Osteocyte (in vitro differentiated cells): ENCODE data around the gene GRIP2. TPM values are rescaled to one million over a fixed set of nuclear protein-coding genes. Genes with fewer than 3 reads are reported as not detected.

Source experiments
- DNase-seq: peaks from one replicate; pipeline ENCODE4 v3.0.0; 2021; ENCODE audit warnings: mixed read lengths; ENCODE audit not compliant: unreplicated experiment; ENCODE audit errors: extremely low spot score
- H3K27ac Mint-ChIP-seq: one replicate; pipeline ENCODE4 v1.8.0; 2021; ENCODE audit warnings: mild to moderate bottlenecking, mixed read lengths; ENCODE audit not compliant: unreplicated experiment
- H3K27me3 Mint-ChIP-seq: one replicate; pipeline ENCODE4 v1.8.0; 2021; ENCODE audit warnings: mixed read lengths; ENCODE audit not compliant: unreplicated experiment
- H3K36me3 Mint-ChIP-seq: one replicate; pipeline ENCODE4 v1.8.0; 2021; ENCODE audit warnings: mixed read lengths; ENCODE audit not compliant: unreplicated experiment
- H3K4me1 Mint-ChIP-seq: one replicate; pipeline ENCODE4 v1.8.0; 2021; ENCODE audit warnings: mixed read lengths; ENCODE audit not compliant: unreplicated experiment
- H3K4me3 Mint-ChIP-seq: one replicate; pipeline ENCODE4 v1.8.0; 2021; ENCODE audit warnings: mild to moderate bottlenecking, moderate library complexity, mixed read lengths; ENCODE audit not compliant: unreplicated experiment
- H3K9me3 Mint-ChIP-seq: one replicate; pipeline ENCODE4 v1.8.0; 2021; ENCODE audit warnings: mixed read lengths; ENCODE audit not compliant: unreplicated experiment
- CTCF ChIP-seq: fragments of 200-600 bp; sonication (generic); IDR thresholded peaks from 2 replicates; pipeline ENCODE4 v1.5.0; 2021; ENCODE audit warnings: antibody characterized with exemption, mild to moderate bottlenecking, moderate library complexity
- total RNA-seq: library from RNA; stranded (reverse); gene quantifications from 2 replicates; pipeline ENCODE4 v1.2.1, GENCODE V29; 2021

Gene GRIP2
- total RNA-seq, 1 donor from 2014 or later = 0.35 TPM

- Mint-ChIP-seq H3K36me3 (peaks cover 15% of the 10 kb centered on the region), H3K27ac (no peak overlapping the region)
- TF ChIP-seq CTCF = no peak
Measured at GRCh38 chr3:14441920-14442300, 98.2 kb downstream of the GRIP2 start.

GRCh38 chr3:14441240-14441919, 98.8 kb downstream of the GRIP2 start:
- no peak for TF ChIP-seq CTCF
- H3K27ac Mint-ChIP-seq = no peak overlapping the region

More at GRCh38 chr3:14441920-14442300, 98.2 kb downstream of the GRIP2 start:
- no peaks in the 10 kb centered on the region for H3K27me3 Mint-ChIP-seq
- no peak overlapping the region for H3K4me3 Mint-ChIP-seq
- no peaks in the 10 kb centered on the region for H3K9me3 Mint-ChIP-seq
- peaks cover 28% of the 10 kb centered on the region for H3K4me1 Mint-ChIP-seq
- DNase-seq = no peak

GRCh38 chr3:14440531-14441239, 99.5 kb downstream of the GRIP2 start:
- no peak for TF ChIP-seq CTCF
- H3K4me3 Mint-ChIP-seq = no peak overlapping the region
- H3K27me3 Mint-ChIP-seq = no peaks in the 10 kb centered on the region
- DNase-seq = no peak
- no peaks in the 10 kb centered on the region for H3K9me3 Mint-ChIP-seq
- H3K4me1 Mint-ChIP-seq = peaks cover 28% of the 10 kb centered on the region
- no peak overlapping the region for H3K27ac Mint-ChIP-seq
- peaks cover 7% of the 10 kb centered on the region for H3K36me3 Mint-ChIP-seq

More at GRCh38 chr3:14441240-14441919, 98.8 kb downstream of the GRIP2 start:
- Mint-ChIP-seq H3K9me3 (no peaks in the 10 kb centered on the region), H3K4me1 (peaks cover 28% of the 10 kb centered on the region), H3K27me3 (no peaks in the 10 kb centered on the region), H3K36me3 (peaks cover 11% of the 10 kb centered on the region), H3K4me3 (no peak overlapping the region)
- no peak for DNase-seq

GRCh38 chr3:14440168-14440518, 100.0 kb downstream of the GRIP2 start:
- H3K9me3 Mint-ChIP-seq = no peaks in the 10 kb centered on the region
- TF ChIP-seq CTCF = no peak
- no peak overlapping the region for H3K27ac Mint-ChIP-seq
- H3K36me3 Mint-ChIP-seq = peaks cover 7% of the 10 kb centered on the region
- H3K27me3 Mint-ChIP-seq = no peaks in the 10 kb centered on the region
- DNase-seq = no peak
- H3K4me1 Mint-ChIP-seq = peaks cover 28% of the 10 kb centered on the region
- no peak overlapping the region for H3K4me3 Mint-ChIP-seq

- peaks cover 7% of the 10 kb centered on the region for H3K36me3 Mint-ChIP-seq
- DNase-seq = peak; percentile 92
- H3K27me3 Mint-ChIP-seq = no peaks in the 10 kb centered on the region
- H3K9me3 Mint-ChIP-seq = no peaks in the 10 kb centered on the region
- no peak overlapping the region for H3K4me3 Mint-ChIP-seq
- no peak for TF ChIP-seq CTCF
- H3K27ac Mint-ChIP-seq = peak overlapping the region; percentile 45
- peaks cover 28% of the 10 kb centered on the region for H3K4me1 Mint-ChIP-seq
Measured at GRCh38 chr3:14439501-14440167, 100.5 kb downstream of the GRIP2 start.
